Common myeloid progenitor, CD34-positive (primary cell): Measurements from ENCODE around the gene CAPZB.

Experiments used
- CTCF ChIA-PET: fragments of 350-600 bp; sonication (Branson Sonifier 250); formaldehyde crosslinking; loops from one replicate; lab custom pipeline; 2021; ENCODE audit warnings: antibody characterized with exemption; lab: Charles Lee
- POLR2A ChIA-PET: fragments of 350-600 bp; sonication (Branson Sonifier 250); formaldehyde crosslinking; loops from one replicate; lab custom pipeline; 2021; ENCODE audit warnings: antibody characterized with exemption; lab: Charles Lee
- DNase-seq, 3 donors: peaks; one replicate each; pipeline versions ENCODE4 v3.0.0 to v3.0.0-alpha.2; 2013
- H3K27ac ChIP-seq, 2 experiments: 1 replicate in 1 of 2; 2 replicates in 1 of 2; pipeline ENCODE4 v1.7.0; 2013; ENCODE audit warnings: inconsistent platforms in 2 of 2, low read length in 2 of 2, mild to moderate bottlenecking in 2 of 2, low read depth in 1 of 2, moderate library complexity in 1 of 2; ENCODE audit not compliant: severe bottlenecking in 2 of 2, insufficient read depth in 1 of 2, poor library complexity in 1 of 2
- H3K27me3 ChIP-seq, 5 experiments: replicated peaks in 2 of 5; 1 replicate in 3 of 5; 2 replicates in 2 of 5; pipeline versions ENCODE4 v1.6.1 to v1.7.0; 2013; ENCODE audit warnings: low read length in 4 of 5, mild to moderate bottlenecking in 2 of 5, moderate library complexity in 2 of 5, inconsistent platforms in 1 of 5; ENCODE audit not compliant: insufficient read depth in 5 of 5, control insufficient read depth in 4 of 5
- H3K36me3 ChIP-seq, 4 experiments: 1 replicate in 2 of 4; 2 replicates in 2 of 4; pipeline versions ENCODE4 v1.6.1 to v1.7.0; 2013; ENCODE audit warnings: low read length in 3 of 4, control low read depth in 1 of 4, mild to moderate bottlenecking in 1 of 4; ENCODE audit not compliant: control insufficient read depth in 4 of 4, insufficient read depth in 4 of 4
- H3K4me1 ChIP-seq, 4 experiments: 1 replicate in 3 of 4; 2 replicates in 1 of 4; pipeline versions ENCODE4 v1.6.1 to v1.7.1; 2013; ENCODE audit warnings: low read length in 3 of 4, mild to moderate bottlenecking in 3 of 4, control low read depth in 1 of 4, inconsistent platforms in 1 of 4, moderate library complexity in 1 of 4; ENCODE audit not compliant: control insufficient read depth in 4 of 4, insufficient read depth in 4 of 4; ENCODE audit errors: control extremely low read depth in 1 of 4
- H3K4me3 ChIP-seq, 7 experiments: 1 replicate in 4 of 7; 2 replicates in 3 of 7; pipeline versions ENCODE4 v1.5.1 to v1.7.0; 2013; ENCODE audit warnings: mild to moderate bottlenecking in 7 of 7, low read length in 6 of 7, moderate library complexity in 6 of 7, inconsistent platforms in 2 of 7, low read depth in 2 of 7, control low read depth in 1 of 7; ENCODE audit not compliant: insufficient read depth in 4 of 7, control insufficient read depth in 1 of 7; ENCODE audit errors: extremely low read depth in 1 of 7
- H3K9me3 ChIP-seq, 5 experiments: 1 replicate in 4 of 5; 2 replicates in 1 of 5; pipeline versions ENCODE4 v1.6.1 to v1.7.1; 2013; ENCODE audit warnings: low read length in 4 of 5, mild to moderate bottlenecking in 2 of 5, inconsistent platforms in 1 of 5, low read depth in 1 of 5, moderate library complexity in 1 of 5; ENCODE audit not compliant: control insufficient read depth in 4 of 5, insufficient read depth in 2 of 5; ENCODE audit errors: control extremely low read depth in 1 of 5
- WGBS: methylation state at CpG from one replicate; pipeline ENCODE4 v1.1.5; 2013; ENCODE audit not compliant: insufficient coverage; 5-methylcytosine and 5-hydroxymethylcytosine counted together

The CAPZB gene

DNA sequence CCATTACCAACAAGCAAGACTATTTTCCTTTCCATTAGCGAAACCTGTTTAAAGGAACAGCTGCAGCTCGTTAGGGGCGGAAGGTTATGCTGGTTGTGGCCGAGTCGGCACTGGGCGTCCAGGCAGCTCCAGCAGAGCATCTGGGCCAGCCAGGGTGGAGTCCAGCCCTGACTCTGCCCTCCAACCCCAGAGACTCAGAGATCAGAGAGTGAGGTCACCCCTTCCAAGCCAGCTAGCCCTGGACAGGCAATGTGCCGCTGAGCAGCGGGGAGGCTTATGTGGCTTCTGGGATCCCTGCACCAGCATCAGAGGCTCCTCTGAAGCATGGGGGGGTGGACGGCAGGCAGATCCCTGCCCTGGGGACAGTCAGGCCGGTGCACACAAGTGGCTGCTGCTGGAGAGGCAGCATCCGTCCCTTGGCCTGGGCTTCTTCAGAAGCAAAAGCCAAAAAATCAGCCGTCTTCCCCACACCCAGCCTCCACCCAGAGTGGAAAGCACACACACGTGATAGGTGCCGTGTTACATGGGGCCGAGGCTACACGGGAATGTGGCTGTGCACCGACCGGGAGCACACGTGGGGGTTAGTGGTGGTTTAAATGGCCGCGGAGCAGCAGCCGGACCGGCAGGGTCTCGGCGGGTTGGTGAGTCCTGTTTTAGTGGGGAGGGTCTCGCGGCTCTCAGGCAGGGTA lies 143.1 kb downstream of the CAPZB start:
- no peak overlapping the region for H3K27ac ChIP-seq
- over 99% methylated on average over 19 of the region's 27 CpGs for WGBS
- peaks cover 4 to 64% (median 42%) of the 10 kb centered on the region in 4 experiments for H3K36me3 ChIP-seq
- no peak overlapping the region for H3K4me3 ChIP-seq
- ChIA-PET POLR2A (no interaction called here), CTCF (interaction anchor here (0.6 to 4.8 kb wide), 15 partner anchors 9 to 320 kb away, joined by 3 to 24 read pairs (median 5); no protein-coding TSS in a partner anchor)
- no peaks in the 10 kb centered on the region for H3K9me3 ChIP-seq
- peaks cover 0 to 17% (median 7%) of the 10 kb centered on the region in 4 experiments for H3K4me1 ChIP-seq
- DNase-seq = no peak
- no peaks in the 10 kb centered on the region for H3K27me3 ChIP-seq

GRCh38 chr1:19341201-19342061 lies 143.9 kb downstream of the CAPZB start:
- no peaks in the 10 kb centered on the region for H3K27me3 ChIP-seq
- H3K4me1 ChIP-seq = peaks cover 0 to 12% (median 5%) of the 10 kb centered on the region in 4 experiments
- 74% methylated on average over 20 of the region's 25 CpGs for WGBS
- no peak overlapping the region for H3K4me3 ChIP-seq
- H3K27ac ChIP-seq = no peak overlapping the region
- DNase-seq = peak; percentile 63 to 80 (median 70)
- H3K9me3 ChIP-seq = no peaks in the 10 kb centered on the region
- peaks cover 4 to 64% (median 42%) of the 10 kb centered on the region in 4 experiments for H3K36me3 ChIP-seq
- CTCF ChIA-PET = interaction anchor here (0.6 to 4.8 kb wide), 15 partner anchors 8 to 320 kb away, joined by 3 to 24 read pairs (median 5); no protein-coding TSS in a partner anchor
- POLR2A ChIA-PET = no interaction called here

- DNase-seq = no peak
- ChIA-PET POLR2A (no interaction called here), CTCF (interaction anchor here (1.3 to 4.8 kb wide), 4 partner anchors 13 to 312 kb away, joined by 3 to 24 read pairs (median 11); no protein-coding TSS in a partner anchor)
- Histone ChIP-seq H3K27me3 (no peaks in the 10 kb centered on the region), H3K4me3 (no peak overlapping the region), H3K36me3 (peaks cover 4 to 64% (median 42%) of the 10 kb centered on the region in 4 experiments), H3K4me1 (peaks cover 0 to 3% (median 1%) of the 10 kb centered on the region in 4 experiments), H3K27ac (no peak overlapping the region), H3K9me3 (no peaks in the 10 kb centered on the region)
- 95% methylated on average over 12 of the region's 14 CpGs for WGBS
Measured at GRCh38 chr1:19340387-19340937, 144.9 kb downstream of the CAPZB start.

DNA sequence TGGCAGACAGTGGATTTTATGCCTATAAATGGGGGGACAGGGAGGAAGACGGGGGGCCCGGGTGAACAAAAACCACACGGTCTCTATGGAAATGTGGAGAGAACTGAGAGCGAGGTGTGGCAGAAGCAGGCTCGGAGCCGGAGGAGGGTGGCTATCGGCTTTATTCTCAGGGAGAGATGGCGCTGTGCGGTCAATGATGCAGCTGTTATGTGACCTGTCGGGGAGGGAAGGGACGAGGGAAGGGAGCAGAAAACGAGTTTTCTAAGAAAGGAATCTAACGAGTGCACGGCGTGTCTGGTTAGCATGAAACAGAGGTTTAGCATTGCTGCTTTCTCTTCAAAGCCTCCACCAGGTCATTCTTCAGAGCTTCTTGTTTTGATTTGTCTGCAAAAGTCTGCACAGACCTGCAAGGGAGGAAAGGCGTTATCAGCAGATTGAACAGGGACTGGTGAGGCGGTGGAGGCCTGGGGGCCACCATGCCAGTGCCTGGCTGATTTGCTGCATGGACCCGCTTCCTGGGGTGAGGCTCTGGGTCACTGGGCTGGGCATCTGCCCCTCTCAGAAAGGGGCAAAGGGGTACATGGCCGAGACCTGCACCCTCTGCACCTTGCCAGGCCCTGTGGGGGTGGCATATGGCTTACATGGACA lies 146.0 kb downstream of the CAPZB start:
- peaks cover 4 to 56% (median 35%) of the 10 kb centered on the region in 4 experiments for H3K36me3 ChIP-seq
- ChIA-PET CTCF (interaction anchor here (0.9 kb wide), 1 partner anchor 8 kb away, joined by 3 read pairs; no protein-coding TSS in a partner anchor), POLR2A (no interaction called here)
- no peaks in the 10 kb centered on the region for H3K9me3 ChIP-seq
- H3K4me1 ChIP-seq = peaks cover 0 to 3% (median 0%) of the 10 kb centered on the region in 4 experiments
- over 99% methylated on average over 15 of the region's 19 CpGs for WGBS
- H3K27me3 ChIP-seq = no peaks in the 10 kb centered on the region
- DNase-seq = no peak
- H3K27ac ChIP-seq = no peak overlapping the region
- no peak overlapping the region for H3K4me3 ChIP-seq

DNA sequence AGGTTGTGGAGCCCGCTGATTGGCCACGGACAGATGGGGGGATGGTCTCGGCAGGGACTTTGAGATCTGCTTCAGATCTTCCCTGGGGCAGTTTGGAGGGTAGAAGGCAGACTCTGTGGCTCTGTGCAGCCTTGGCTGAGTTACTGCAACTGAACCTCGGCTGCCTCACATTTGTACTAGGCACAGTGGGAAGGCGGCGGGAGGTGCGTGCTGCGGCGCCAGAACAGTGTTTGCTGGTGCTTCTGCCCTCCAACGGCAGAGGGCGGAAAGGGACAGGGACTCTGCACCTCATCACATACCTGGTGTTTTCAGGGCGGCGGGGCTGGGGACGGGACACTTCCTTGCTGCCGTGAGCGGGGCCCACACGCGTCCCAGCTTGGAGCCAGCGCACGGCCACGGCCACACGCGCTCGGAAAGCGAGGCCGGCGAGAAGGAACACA lies 147.0 kb downstream of the CAPZB start:
- Histone ChIP-seq H3K4me3 (no peak overlapping the region), H3K27me3 (no peaks in the 10 kb centered on the region), H3K36me3 (peaks cover 0 to 47% (median 26%) of the 10 kb centered on the region in 4 experiments), H3K27ac (no peak overlapping the region), H3K9me3 (no peaks in the 10 kb centered on the region), H3K4me1 (peaks cover 0 to 3% (median 0%) of the 10 kb centered on the region in 4 experiments)
- ChIA-PET POLR2A (no interaction called here), CTCF (interaction anchor here (0.9 kb wide), 1 partner anchor 9 kb away, joined by 3 read pairs; no protein-coding TSS in a partner anchor)
- WGBS = 90% methylated on average over 23 of the region's 27 CpGs
- DNase-seq = no peak

DNA sequence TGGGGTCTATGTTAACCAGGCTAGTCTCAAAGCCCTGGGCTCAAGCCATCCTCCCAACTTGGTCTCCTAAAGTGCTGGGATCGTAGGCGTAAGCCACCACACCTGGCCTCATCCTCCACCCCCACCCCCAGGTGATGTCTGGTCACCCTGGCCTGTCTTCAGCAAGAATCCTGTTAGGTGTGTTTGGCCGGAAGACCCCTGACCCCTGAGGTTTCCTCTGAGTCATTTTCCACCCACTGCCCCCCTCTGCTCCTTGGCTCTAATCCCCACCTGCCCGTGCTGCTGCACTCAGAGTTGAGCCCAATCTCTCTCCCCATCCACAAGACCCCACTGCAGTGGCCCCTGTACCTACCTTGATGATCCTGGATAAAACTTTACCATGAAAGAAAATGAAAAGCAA lies 148.1 kb downstream of the CAPZB start:
- Histone ChIP-seq H3K9me3 (no peaks in the 10 kb centered on the region), H3K36me3 (peaks cover 0 to 41% (median 19%) of the 10 kb centered on the region in 4 experiments), H3K27ac (no peak overlapping the region), H3K4me1 (peaks cover 0 to 3% (median 0%) of the 10 kb centered on the region in 4 experiments), H3K4me3 (no peak overlapping the region), H3K27me3 (no peaks in the 10 kb centered on the region)
- WGBS = 92% methylated on average over 4 of the region's 4 CpGs
- no peak for DNase-seq
- ChIA-PET CTCF (no interaction called here), POLR2A (interaction anchor here (0.6 kb wide), 1 partner anchor 35 kb away, joined by 6 read pairs; no protein-coding TSS in a partner anchor)
